Stomach smooth muscle (tissue), 2 donors: ENCODE data around the gene ADSL.

Experiments
- H3K27ac ChIP-seq: one replicate; pipeline ENCODE4 v1.7.0; 2013; ENCODE audit warnings: mild to moderate bottlenecking, low read length, inconsistent platforms
- H3K27me3 ChIP-seq, 2 donors: one replicate each; pipeline ENCODE4 v1.7.0; 2013; ENCODE audit warnings: low read length in 2 of 2; ENCODE audit not compliant: insufficient read depth in 2 of 2, control insufficient read depth in 1 of 2
- H3K36me3 ChIP-seq, 2 donors: one replicate each; pipeline ENCODE4 v1.7.0; 2013; ENCODE audit warnings: low read length in 2 of 2; ENCODE audit not compliant: control insufficient read depth in 2 of 2, insufficient read depth in 2 of 2
- H3K4me1 ChIP-seq: one replicate; pipeline ENCODE4 v1.7.0; 2013; ENCODE audit warnings: low read length; ENCODE audit not compliant: control insufficient read depth, insufficient read depth
- H3K4me3 ChIP-seq, 2 donors: one replicate each; pipeline ENCODE4 v1.7.0; 2013; ENCODE audit warnings: low read length in 2 of 2
- H3K9ac ChIP-seq, 2 donors: one replicate each; pipeline ENCODE4 v1.7.0; 2013; ENCODE audit warnings: low read length in 2 of 2, mild to moderate bottlenecking in 1 of 2
- H3K9me3 ChIP-seq, 2 donors: one replicate each; pipeline ENCODE4 v1.7.0; 2013; ENCODE audit warnings: low read length in 2 of 2; ENCODE audit not compliant: control insufficient read depth in 2 of 2
- donor health status: healthy.
- donor health status: Pancreatic carcinoma.

ADSL gene

GRCh38 chr22:40312050-40312449 lies 34.2 kb upstream of the ADSL start:
- Histone ChIP-seq H3K4me3 (no peak overlapping the region), H3K4me1 (peaks cover 5% of the 10 kb centered on the region), H3K9me3 (no peaks in the 10 kb centered on the region), H3K36me3 (peaks cover 48 to 56% of the 10 kb centered on the region in 2 donors), H3K27me3 (no peaks in the 10 kb centered on the region), H3K9ac (no peak overlapping the region), H3K27ac (no peak overlapping the region)

- peaks cover 44 to 53% of the 10 kb centered on the region in 2 donors for H3K36me3 ChIP-seq
These were observed 33.3 kb upstream of the ADSL start for GRCh38 chr22:40313007-40313406.

GRCh38 chr22:40314041-40314440 lies 32.3 kb upstream of the ADSL start:
- Histone ChIP-seq H3K36me3 (peaks cover 37 to 46% of the 10 kb centered on the region in 2 donors), H3K9ac (no peak overlapping the region), H3K4me1 (peaks cover 3% of the 10 kb centered on the region), H3K4me3 (no peak overlapping the region), H3K27me3 (no peaks in the 10 kb centered on the region), H3K27ac (no peak overlapping the region), H3K9me3 (no peaks in the 10 kb centered on the region)

More at GRCh38 chr22:40313007-40313406, 33.3 kb upstream of the ADSL start:
- H3K9me3 ChIP-seq = no peaks in the 10 kb centered on the region
- H3K4me3 ChIP-seq = no peak overlapping the region
- H3K4me1 ChIP-seq = peaks cover 3% of the 10 kb centered on the region
- no peaks in the 10 kb centered on the region for H3K27me3 ChIP-seq
- no peak overlapping the region for H3K9ac ChIP-seq
- no peak overlapping the region for H3K27ac ChIP-seq

DNA sequence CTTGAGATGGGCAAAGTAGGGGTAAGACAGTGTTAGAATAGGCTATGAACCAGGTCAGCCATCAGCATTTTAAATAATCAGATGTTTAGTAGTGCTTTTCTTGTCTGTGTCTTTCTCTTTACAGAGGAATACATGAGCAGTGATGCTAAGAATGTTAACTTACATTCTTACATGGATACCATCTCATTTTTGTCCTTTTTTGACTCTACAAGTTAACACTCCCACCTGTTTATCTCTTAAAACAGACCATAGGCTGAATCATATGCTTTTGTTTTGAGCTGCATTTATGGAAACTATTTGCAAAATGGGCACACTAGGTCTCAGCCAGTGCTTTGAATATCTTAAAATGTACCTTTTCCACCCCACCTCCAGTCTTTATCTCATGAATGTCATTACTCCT lies 25.6 kb upstream of the ADSL start:
- Histone ChIP-seq H3K36me3 (peaks cover 36 to 39% of the 10 kb centered on the region in 2 donors), H3K27me3 (no peaks in the 10 kb centered on the region), H3K27ac (no peak overlapping the region), H3K4me3 (no peak overlapping the region), H3K4me1 (peaks cover 5% of the 10 kb centered on the region), H3K9me3 (no peaks in the 10 kb centered on the region), H3K9ac (no peak overlapping the region)

DNA sequence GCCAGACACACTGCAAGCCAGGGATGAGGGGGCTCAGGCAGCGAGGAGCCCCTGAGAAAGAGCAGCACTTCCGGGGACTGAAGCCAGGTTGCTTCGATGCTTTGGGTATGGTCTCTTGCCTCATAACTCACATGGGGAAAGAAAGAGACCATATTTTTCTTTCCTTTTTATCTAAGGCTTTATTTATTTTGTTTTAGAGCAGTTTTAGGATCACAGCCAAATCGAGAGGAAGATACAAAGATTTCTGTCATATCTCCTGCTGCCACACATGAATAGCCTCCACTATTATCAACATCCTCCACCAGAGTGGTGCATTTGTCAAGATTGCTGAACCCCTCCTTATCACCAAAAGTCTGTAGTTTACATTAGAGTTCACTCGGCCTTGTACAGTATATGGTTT lies 24.3 kb upstream of the ADSL start:
- H3K36me3 ChIP-seq = peaks cover 31 to 33% of the 10 kb centered on the region in 2 donors
- no peak overlapping the region for H3K27ac ChIP-seq
- H3K9ac ChIP-seq = no peak overlapping the region
- H3K9me3 ChIP-seq = no peaks in the 10 kb centered on the region
- H3K4me3 ChIP-seq = no peak overlapping the region
- no peaks in the 10 kb centered on the region for H3K27me3 ChIP-seq
- peaks cover 5% of the 10 kb centered on the region for H3K4me1 ChIP-seq

DNA sequence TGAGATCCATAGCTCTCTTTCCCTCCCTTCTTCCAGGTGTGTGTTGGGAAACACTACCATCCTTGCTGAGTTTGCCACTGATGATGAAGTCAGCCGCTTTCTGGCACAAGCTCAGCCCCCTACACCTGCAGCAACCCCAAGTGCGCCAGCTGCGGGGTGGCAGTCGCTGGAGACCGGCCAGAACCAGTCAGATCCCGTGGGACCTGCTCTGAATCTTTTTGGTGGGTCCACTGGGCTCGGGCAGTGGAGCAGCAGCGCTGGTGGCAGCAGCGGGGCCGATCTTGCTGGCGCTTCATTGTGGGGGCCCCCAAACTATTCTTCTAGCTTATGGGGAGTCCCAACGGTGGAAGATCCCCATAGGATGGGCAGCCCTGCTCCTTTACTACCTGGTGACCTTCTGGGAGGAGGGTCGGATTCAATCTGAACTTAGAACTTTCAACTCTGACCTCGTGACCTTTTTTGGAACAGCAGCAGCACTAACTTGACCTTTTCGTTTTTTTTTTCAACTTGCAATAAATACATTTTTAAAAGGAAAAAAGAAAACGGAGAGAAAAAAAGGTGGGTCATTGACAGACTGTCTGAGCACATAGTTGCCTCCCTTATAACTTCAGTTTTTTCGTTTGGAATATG lies 23.4 kb upstream of the ADSL start:
- H3K36me3 ChIP-seq = peaks cover 27 to 31% of the 10 kb centered on the region in 2 donors
- no peaks in the 10 kb centered on the region for H3K9me3 ChIP-seq
- no peak overlapping the region for H3K4me3 ChIP-seq
- H3K27me3 ChIP-seq = no peaks in the 10 kb centered on the region
- no peak overlapping the region for H3K9ac ChIP-seq
- H3K27ac ChIP-seq = no peak overlapping the region
- H3K4me1 ChIP-seq = peaks cover 5% of the 10 kb centered on the region

DNA sequence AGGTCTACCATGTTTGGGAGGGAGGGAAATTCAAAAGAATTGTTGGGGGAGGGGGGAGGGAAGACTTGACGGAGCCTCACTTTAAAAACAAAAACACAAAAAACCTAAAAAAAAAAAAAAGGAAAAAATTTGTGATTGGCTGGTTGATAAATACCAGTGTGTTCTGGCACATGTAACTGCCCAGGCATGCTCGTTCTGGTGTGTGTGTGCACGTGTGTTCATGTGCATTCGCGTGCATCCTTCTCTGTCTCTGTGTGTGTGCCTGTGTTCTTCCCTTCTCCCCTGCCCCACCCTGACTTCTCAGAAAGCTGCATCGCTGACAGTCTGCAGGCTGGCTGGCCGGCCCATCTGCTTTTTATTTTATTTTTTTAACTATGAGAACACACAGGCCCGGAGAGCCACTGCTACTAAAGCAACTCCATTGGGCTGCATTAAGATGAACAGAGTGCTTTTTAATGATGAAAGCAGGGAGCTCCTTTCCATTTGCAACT lies 22.6 kb upstream of the ADSL start:
- no peak overlapping the region for H3K27ac ChIP-seq
- no peak overlapping the region for H3K9ac ChIP-seq
- no peak overlapping the region for H3K4me3 ChIP-seq
- H3K36me3 ChIP-seq = peaks cover 25 to 31% of the 10 kb centered on the region in 2 donors
- no peaks in the 10 kb centered on the region for H3K27me3 ChIP-seq
- peaks cover 5% of the 10 kb centered on the region for H3K4me1 ChIP-seq
- no peaks in the 10 kb centered on the region for H3K9me3 ChIP-seq

- Histone ChIP-seq H3K36me3 (peaks cover 29 to 31% of the 10 kb centered on the region in 2 donors), H3K9me3 (no peaks in the 10 kb centered on the region), H3K27me3 (no peaks in the 10 kb centered on the region), H3K9ac (peak overlapping the region in 1 of 2 donors; percentile 29), H3K27ac (peak overlapping the region; percentile 37), H3K4me3 (no peak overlapping the region), H3K4me1 (peaks cover 5% of the 10 kb centered on the region)
These were observed 21.6 kb upstream of the ADSL start for GRCh38 chr22:40324468-40325305.

DNA sequence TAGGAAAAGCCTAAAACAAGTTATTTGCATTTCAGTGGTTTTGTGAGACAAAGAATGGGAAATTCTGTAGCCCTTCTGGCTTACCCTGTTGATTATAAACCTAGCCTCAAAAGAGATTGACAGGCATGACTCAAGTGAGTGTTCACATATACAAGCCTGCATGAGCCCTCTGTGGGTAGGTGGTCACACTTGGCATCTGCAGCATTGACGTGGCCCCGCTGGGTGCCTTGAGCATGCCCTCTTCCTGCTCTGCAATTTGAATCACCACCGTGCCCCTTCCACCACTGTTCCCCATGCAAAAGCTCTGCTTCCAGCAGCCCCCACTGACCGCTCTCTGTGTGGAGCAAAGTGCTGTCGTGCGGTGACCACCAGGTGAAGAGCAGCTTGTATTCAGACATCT lies 21.0 kb upstream of the ADSL start:
- H3K27ac ChIP-seq = no peak overlapping the region
- peaks cover 5% of the 10 kb centered on the region for H3K4me1 ChIP-seq
- H3K36me3 ChIP-seq = peaks cover 32% of the 10 kb centered on the region in 2 donors
- H3K9ac ChIP-seq = no peak overlapping the region
- no peaks in the 10 kb centered on the region for H3K27me3 ChIP-seq
- no peak overlapping the region for H3K4me3 ChIP-seq
- no peaks in the 10 kb centered on the region for H3K9me3 ChIP-seq

- no peaks in the 10 kb centered on the region for H3K27me3 ChIP-seq
- peak overlapping the region; percentile 41 for H3K27ac ChIP-seq
- no peak overlapping the region for H3K4me3 ChIP-seq
- H3K36me3 ChIP-seq = peaks cover 16 to 30% of the 10 kb centered on the region in 2 donors
- no peaks in the 10 kb centered on the region for H3K9me3 ChIP-seq
- H3K4me1 ChIP-seq = peaks cover 5% of the 10 kb centered on the region
- H3K9ac ChIP-seq = no peak overlapping the region
These were observed 19.2 kb upstream of the ADSL start for GRCh38 chr22:40326905-40327735.
